ENCODE data around the gene WNT7A.

DNA sequence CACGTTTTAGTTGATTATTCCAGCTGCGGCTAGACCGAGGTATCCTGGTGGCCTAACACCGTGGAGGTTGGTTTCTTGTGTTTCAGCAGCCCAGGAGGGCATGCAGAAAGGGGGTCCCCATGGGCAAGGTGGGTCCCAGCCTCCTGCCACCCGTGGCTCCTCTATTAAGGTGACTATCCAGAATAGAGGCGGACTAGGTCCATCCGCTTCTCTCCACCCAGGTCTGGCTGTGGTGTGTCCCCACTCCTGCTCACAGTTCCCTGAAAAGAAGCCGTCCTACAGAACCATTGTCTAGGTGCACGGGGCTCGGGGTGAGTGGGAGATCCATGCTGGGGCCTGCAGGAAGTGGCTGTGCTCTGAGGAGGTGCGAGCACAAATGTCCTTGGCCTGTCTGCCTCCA is 81.5 kb downstream of the WNT7A start:
- TF ChIP-seq, protein P1, sequence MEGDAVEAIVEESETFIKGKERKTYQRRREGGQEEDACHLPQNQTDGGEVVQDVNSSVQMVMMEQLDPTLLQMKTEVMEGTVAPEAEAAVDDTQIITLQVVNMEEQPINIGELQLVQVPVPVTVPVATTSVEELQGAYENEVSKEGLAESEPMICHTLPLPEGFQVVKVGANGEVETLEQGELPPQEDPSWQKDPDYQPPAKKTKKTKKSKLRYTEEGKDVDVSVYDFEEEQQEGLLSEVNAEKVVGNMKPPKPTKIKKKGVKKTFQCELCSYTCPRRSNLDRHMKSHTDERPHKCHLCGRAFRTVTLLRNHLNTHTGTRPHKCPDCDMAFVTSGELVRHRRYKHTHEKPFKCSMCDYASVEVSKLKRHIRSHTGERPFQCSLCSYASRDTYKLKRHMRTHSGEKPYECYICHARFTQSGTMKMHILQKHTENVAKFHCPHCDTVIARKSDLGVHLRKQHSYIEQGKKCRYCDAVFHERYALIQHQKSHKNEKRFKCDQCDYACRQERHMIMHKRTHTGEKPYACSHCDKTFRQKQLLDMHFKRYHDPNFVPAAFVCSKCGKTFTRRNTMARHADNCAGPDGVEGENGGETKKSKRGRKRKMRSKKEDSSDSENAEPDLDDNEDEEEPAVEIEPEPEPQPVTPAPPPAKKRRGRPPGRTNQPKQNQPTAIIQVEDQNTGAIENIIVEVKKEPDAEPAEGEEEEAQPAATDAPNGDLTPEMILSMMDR (IDR thresholded peaks at IDR 0.05): no peak
- no peak for TF ChIP-seq POLR2A (IDR thresholded peaks at IDR 0.05)

Measured in esophagus squamous epithelium (tissue), 4 donors.